Activated CD4-positive, CD25-positive, alpha-beta regulatory T cell treated with anti-CD3 and anti-CD28 coated beads, Interleukin-2, amount 50 U/mL, for 24 hours (primary cell): Measurements from ENCODE around the gene GMNN.
"Not testable (repeated sequence)": the region's sequence is repeated elsewhere in the genome, so short reads cannot be mapped to it uniquely, and the experiment has no call there.

Experiments used
- ATAC-seq, 2 donors: fragments of 150-1000 bp; cut with Tn5 transposase; one replicate each; pipeline ENCODE4 v1.10.0; 2021; ENCODE audit warnings: mild to moderate bottlenecking in 1 of 2, moderate library complexity in 1 of 2

The GMNN gene

DNA sequence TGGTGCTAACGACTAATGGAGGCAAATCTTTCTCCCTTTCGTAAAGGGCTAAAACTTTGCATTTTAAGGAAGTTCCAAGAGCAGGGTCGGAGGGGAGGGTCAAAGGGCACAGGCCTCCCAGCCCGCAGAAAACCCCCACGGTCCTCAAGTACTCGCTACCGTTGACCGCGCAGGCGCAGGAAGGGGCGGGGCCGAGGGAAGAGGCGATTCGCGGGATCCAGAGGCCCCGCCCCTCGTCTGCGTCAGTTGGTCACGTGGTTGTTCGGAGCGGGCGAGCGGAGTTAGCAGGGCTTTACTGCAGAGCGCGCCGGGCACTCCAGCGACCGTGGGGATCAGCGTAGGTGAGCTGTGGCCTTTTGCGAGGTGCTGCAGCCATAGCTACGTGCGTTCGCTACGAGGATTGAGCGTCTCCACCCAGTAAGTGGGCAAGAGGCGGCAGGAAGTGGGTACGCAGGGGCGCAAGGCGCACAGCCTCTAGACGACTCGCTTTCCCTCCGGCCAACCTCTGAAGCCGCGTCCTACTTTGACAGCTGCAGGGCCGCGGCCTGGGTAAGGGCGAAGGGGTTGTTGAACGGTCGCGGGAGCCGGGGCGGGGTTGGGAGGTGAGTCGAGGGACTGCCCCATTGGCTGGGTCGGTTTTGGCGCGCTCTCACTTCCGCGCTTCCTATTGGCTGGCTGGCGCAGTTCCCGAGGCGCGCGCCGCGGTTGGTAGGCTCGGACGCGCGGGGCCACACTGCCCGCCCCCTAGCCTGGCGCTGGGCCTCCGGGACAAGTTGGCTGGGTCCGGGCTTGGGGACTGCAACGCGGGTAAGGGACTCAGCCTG, at the start of gene GMNN:
GMNN (plus strand) TSS at position 242 of the 824 bp plus-strand sequence. CDS start 2,310 bp downstream, outside the sequence.
- ATAC-seq = peak; percentile 95 to 97

DNA sequence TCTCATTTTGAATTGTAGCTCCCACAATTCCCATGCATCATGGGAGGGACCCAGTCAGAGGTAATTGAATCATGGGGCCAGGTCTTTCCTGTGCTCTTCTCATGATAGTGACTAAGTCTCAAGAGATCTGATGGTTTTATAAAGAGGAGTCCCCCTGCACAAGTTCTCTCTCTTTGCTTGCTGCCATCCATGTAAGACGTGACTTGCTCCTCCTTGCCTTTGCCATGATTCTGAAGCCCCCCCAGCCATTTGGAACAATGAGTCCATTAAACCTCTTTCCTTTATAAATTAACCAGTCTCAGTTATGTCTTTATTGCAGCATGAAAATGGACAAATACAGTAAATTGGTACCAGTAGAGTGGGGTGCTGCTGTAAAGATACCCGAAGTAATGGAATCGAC, 44.1 kb upstream of the GMNN start:
- ATAC-seq = not testable (repeated sequence)

DNA sequence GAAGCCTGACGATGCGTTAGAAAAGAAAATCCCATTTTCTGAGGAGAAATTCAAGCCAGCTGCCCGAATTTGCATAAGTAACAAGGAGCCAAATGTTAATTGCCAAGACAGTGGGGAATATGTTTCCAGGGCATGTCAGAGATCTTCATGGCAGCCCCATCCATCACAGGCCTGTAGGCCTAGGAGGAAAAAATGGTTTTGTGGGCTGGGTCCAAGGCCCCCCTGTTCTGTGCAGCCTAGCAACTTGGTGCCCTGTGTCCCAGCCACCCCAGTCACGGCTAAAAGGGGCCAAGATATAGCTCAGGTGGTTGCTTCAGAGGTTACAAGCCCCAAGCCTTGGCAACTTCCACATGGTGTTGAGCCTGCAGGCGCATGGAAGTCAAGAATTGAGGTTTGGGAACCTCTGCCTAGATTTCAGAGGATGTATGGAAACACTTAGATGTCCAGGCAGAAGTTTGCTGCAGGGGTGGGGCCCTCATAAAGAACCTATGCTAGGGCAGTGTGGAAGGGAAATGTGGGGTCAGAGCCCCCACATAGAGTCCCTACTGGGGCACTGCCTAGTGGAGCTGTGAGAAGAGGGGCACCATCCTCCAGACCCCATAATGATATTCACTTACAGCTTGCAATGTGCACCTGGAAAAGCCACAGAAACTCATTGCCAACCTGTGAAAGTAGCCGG, 43.1 kb upstream of the GMNN start:
- ATAC-seq = not testable (repeated sequence)

DNA sequence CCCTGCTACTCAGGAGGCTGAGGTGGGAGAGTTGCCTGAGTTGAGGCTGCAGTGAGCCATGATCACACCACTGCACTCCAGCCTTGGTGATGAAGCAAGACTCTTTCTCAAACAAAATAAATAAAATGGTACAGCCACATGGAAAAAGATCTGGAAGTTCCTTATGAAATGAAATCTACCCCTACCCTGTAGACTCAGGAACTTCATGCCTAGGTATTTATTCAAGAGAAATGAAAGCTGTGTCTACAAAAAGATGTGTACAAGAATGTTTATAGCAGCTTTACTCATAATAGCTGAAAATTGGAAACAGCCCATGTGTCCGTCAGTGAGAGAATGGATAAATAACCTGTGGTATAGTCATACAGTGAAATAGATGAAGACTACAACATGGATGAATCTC, 40.6 kb upstream of the GMNN start:
- ATAC-seq = no peak

DNA sequence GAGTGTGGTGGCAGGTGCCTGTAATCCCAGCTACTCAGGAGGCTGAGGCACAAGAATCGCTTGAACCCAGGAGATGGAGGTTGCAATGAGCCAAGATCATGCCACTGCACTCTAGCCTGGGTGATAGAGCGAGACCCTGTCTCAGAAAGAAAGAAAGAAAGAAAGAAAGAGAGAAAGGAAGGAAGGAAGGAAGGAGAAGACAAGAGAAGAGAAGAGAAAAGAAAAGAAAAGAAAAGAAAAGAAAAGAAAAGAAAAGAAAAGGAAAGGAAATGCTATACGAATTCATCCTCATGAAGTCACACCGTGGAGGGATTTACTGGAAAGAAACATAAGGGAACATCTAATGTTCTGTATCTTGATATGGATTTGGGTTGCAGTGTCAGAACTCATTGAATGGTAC, 40.0 kb upstream of the GMNN start:
- not testable (repeated sequence) for ATAC-seq

DNA sequence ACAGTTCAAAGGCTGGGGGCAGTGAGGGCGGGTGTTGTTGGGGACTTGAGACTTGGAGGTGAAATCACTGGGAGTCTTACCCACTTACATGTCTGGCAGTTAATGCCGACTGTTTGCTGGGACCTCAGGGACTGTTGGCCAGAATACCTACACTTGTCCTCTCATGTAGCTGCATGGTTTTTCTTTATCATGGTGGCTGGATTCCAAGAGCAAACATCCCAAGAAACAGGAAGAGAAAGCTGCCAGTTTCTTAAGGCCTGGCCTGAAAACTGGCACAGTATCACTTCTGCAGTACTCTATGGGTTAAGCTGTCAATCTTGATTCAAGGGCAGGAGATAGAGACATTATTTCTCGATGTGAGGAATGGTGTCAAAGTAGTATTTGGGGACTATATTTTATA, 36.0 kb upstream of the GMNN start:
- no peak for ATAC-seq

DNA sequence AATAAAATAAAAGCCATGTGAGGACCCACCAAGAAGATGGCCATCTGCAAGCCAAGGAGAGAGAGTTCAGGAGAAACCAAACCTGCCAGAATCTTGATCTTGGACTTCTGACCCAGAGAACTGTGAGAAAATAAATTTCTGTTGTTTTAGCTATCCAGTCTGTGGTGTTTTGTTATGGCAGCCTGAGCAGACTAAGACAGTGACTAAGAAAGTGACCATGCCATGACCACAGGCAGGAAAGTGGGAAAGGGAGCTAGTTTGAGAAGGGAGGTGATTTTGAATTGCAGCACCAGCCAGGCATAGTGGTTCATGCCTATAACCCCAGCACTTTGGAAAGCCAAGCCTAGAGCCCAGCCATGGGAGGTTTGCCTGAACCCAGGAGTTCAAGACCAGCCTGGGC, 33.9 kb upstream of the GMNN start:
- no peak for ATAC-seq

DNA sequence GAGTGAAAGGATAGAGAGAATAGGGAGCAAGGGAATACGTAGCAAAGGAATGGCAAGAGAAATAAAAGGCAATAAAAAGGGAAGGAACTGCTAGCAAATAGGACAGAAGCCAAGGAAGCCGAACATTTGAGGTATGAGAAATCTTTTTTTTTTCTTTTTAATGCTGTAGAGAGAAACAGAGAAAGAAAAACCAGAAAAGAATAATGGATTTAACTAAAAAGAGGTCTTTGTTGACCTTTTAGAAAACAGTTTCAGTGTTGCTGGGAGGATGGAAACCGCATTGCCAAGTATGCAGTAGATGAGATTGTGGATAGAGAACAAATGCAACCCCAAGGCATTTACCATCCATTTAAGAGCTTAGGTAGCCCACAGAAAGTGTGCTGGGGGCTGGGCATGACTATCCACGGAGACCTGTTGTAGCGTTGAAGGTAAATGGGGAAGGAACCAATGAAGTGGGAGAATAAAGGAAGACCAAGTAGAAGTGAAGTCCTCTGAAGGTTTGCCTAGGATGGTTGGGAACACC, 32.5 kb upstream of the GMNN start:
- no peak for ATAC-seq

DNA sequence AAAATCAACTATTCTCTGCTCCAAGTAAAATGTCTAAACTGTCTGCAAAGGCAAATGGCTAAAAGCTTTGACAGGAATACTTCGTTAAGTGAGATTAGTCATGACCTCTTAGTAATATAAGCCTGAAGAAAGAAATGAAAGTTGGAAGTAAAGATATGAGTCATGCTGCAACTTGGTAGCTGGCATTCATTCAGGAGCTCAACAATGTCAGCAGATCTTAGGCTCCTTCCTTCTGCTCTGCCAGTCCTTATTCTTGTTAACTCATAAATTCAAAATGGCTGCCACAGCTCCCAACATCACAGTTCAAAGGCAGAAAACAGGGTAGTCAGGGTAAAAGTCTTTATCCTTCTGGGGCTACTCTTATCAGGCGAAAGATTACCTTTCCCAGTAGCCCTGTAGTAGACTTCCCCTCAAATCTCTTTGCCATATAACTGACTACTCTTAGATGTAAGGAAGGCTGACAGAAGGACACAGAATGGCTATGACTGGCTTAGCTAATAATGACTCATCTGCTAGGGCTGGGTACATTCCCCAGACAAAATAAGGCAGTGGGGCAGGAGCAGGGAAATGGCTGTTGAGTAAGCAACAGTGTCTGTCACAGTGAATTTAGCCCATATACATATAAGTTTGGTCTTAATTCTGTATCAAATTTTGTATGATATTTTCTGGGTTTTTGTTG, 31.3 kb upstream of the GMNN start:
- peak; percentile 86 to 89 for ATAC-seq

DNA sequence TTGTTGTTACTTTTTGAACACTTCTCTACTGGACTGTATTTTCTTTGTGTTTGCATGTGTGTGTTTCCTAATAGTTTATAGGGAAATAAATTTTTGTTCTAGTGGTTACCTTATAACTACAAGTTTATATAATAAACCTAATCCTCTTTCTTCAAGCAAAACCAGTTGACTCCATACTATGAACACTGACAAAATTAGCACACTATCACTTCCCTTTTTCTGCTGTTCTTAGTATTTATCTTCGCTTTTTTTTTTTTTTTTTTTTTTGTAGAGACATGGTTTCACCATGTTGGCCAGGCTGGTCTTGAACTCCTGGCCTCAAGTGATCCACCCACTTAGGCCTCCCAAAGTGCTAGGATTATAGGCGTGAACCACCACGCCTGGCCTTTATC, 30.8 kb upstream of the GMNN start:
- ATAC-seq = no peak

DNA sequence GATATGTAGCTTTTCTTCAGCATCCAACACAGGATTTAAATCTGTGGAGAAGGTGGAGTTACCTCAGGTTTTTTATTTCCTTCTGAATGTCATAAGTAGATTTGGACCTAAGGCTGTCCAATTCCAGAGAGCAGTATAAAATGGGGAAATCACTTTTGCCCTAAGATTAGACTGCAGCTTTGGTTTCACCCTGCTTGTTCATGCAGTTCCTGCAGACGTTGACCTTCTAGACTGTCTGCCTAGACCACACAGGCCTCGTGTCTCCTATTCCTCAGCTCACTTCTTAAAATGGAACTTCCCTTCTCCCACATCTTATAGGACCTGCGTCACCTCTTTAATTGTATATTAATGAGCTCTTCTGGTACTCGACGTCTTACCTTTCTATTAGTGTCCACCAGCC, 29.8 kb upstream of the GMNN start:
- no peak for ATAC-seq

DNA sequence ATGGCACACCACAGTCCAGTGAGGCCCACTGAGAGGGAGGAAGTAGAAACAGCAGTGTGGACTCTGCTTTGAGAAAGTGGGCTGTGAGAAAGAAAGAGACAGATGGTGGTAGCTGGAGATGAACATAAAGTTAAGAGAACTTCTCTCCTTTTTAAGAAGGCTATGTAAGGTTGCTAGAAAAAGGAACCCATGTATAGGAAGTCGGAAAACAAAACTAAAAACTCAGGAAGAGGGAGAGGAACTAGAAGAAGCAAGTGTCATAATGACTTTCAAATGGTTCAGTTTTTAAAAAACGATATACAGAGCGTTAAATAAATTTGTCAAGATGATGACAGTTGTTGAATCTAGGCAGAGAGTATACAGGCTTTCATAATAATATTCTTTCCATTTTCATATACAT, 25.4 kb upstream of the GMNN start:
- ATAC-seq = no peak

DNA sequence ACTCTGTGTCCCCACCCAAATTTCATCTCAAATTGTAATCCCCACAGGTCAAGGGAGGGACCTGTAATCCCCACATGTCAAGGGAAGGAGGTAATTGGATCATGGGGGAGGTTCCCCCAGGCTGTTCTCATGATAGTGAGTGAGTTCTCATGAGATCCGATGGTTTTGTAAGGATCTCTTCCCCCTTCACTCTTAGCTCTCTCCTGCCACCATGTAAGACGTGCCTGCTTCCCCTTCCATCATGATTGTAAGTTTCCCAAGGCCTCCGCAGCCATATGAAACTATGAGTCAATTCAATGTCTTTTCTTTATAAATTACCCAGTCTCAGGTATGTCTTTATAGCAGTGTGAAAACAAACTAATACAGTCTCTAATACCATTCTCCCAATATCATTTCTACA, 23.9 kb upstream of the GMNN start:
- ATAC-seq = not testable (repeated sequence)

DNA sequence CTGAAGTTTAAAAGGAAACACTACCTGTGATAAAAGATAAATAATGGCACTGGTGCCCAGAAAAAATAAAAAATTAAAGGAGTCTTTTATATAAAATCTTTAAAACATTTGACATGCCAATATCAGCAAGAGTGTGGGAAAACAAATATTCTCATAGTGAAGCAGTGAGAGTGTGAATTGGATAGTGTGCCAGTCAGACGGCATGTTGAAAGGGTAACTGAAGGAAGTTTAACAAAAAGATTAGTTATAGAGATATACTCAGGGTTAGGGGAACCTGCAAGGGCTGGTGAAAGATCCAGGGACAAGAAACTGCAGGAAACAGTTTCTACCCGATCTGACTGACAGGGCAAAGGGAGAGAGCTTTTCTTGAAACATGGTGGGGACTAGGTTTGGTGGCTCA, 22.2 kb upstream of the GMNN start:
- no peak for ATAC-seq

DNA sequence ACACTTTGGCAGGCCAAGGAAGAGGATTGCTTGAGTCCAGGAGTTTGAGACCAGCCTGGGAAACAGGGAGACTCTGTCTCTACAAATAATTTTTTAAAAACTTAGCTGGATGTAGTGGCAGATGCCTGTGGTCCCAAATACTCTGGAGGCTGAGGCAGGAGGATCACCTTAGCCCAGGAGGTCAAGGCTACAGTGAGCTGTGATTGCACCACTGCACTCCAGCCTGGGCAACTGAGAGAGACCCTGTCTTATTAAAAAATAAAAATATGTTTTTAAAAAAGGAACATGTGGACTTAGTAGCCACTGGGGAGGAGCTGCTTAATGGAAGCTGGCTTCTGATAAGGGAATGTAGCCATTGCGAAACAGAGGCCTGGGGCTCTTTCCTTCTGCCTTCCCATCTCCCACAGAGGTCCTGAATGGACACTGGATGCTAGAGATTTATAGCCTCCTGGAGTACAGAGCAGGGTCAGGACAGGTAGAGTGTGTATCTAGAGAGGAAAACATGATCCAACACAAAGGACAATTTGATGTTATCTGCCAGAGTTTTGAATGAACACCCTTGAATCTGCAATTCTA, 21.7 kb upstream of the GMNN start:
- no peak for ATAC-seq

DNA sequence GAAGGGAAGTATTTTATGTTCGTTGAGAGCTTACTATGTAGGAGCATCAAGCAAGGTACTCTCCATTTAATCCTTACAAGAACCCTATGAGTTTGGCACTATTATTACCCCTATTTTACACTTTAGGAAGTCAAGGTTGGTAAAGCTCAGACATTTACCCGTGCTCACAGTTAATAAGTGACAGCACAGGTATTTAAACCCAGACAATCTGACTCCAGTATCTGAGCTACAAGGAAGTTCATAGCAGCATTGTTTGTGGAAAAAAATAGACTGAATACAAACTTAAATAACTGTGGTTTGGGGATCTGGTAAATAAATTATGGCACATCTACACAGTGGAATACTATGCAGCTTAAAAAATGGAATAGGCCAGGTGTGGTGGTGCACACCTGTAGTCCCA, 21.2 kb upstream of the GMNN start:
- ATAC-seq = no peak

DNA sequence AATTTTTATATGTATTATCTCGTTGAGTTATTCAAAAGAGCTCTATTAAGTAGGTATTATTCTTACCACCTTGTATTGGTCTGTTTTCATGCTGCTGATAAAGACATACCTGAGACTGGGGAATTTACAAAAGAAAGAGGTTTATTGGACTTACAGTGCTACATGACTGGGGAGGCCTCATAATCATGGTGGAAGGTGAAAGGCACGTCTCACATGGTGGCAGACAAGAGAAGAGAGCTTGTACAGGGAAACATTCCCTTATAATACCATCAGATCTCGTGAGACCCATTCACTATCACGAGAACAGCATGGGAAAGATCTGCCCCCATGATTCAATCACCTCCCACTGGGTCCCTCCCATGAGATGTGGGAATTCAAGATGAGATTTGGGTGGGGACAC, 20.4 kb upstream of the GMNN start:
- ATAC-seq = not testable (repeated sequence)

DNA sequence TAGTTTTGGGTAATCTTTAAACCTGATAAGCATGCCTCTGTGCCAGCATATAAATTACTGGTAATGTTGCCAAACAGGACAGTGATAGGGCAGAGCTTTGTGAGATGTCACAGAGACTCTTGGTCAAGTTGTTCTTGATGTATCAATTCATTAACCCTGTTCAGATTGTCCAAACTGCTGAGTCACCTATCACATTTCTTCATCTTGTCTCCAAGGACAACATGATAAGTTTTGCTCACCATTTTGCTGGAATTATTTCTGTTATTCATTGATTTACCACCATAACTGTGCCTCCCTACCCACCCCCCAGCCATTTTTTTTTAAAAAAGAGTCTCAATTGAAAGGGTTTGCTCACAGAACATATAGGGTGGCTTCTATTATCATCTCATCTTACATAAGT, 19.5 kb upstream of the GMNN start:
- no peak for ATAC-seq

DNA sequence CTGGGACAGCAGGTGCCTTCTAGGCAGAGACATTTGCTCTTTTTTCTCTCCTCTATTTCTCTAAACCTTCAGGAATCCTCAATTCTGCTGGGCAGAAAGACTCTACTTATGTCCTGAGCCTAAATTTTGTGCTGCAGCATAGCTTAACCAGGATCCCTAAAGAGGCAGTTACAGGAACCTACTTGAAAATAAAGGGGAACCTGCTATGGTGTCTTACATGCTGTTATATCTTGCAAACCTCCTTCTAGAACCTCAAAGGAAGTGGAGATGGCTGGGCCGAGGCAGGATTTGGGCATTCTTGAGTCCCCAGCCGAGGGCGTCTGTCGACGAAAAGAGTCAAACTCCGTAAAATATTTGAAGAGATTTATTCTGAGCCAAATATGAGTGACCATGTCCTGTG, 17.1 kb upstream of the GMNN start:
- ATAC-seq = no peak

DNA sequence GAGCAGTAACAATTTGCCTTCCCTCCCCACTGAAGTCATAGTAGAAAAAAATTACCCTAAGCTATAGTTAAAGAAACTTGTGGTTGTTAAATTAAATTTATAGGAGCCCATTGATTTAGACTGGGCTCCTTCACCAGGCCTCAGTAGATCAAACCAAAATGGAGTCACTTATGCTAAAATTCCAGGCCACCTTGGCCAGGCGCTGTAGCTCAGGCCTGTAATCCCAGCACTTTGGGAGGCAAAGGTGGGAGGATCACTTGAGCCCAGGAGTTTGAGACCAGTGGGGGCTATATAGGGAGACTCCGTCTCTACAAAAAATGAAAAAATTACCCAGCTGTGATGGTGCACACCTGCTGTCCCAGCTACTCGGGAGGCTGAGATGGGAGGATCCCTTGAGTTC, 15.0 kb upstream of the GMNN start:
- ATAC-seq = no peak

DNA sequence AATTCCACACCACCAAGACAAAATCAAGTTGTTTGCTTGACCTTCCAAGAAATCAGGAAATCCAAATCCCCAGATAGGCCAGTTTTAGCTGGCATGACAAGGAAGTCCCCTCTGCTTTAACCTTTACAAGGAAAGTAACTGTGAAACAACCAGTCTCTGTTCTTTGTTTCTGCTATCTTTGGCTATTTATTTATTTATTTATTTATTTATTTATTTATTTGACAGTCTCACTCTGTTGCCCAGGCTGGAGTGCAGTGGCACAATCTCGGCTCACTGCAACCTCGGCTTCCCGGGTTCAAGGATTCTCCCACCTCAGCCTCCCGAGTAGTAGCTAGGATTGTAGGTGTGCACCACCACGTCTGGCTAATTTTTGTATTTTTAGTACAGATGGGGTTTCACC, 14.5 kb upstream of the GMNN start:
- no peak for ATAC-seq

DNA sequence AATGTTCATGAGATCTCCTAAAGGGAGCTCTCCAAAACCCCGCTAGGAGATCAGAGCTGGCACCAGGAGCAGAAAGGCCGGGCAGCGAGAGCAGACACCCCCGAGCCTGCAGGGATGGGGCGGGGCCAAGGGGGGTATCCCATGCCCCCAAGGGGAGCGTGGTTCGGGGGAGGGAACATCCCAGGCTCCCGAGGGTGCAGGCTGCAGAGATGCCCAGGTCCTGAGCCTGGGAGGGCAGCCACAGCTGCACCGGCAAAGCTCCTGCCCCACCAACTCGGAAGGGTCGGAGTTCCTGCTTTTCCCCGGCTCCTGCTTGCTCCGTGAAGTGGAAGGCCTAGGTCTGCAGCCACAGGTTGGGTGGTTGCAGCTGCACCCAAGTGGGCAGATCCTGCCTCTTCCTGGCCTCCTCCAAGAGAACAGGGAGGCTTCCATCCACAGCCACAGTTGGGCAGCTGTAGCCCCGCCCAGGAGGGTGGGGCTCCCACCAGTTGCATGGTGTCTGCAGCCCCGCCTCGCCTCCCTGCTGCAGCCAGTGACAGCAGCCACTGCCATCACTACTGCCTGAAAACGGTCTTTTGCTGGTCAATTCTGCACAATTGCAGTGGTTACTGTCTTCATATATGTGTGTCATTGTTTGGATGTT, 13.4 kb upstream of the GMNN start:
- no peak for ATAC-seq

DNA sequence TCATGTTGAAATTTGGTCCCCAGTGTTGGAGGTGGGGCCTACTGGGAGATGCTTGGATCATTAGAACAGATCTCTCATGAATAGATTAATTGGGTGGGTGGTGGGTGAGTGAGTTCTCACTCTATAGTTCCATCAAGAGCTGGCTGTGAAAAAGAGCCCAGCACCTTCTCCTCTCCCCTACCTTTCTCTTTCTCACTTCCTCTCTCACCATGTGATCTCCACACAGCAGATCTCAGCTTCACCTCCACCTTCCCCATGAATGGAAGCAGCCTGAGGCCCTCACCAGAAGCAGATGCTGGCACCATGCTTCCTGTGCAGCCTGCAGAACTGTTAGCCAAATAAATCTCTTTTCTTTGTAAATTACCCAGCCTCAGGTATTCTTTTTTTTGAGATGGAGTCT, 12.9 kb upstream of the GMNN start:
- no peak for ATAC-seq
